Thyroid gland (tissue), 4 donors: ENCODE results near the gene FNDC10. TPM values are rescaled to one million over a fixed set of nuclear protein-coding genes. Genes with fewer than 3 reads are reported as not detected.

Experiments used
- DNase-seq, 2 donors: peaks; one replicate each; pipeline ENCODE4 v3.0.0-alpha.2; 2019
- H3K27ac ChIP-seq, 3 donors: fragments of 200-600 bp; sonication (generic); 1 replicate in 2 of 3; 2 replicates in 1 of 3; pipeline ENCODE4 v1.5.1; 2016 to 2019; ENCODE audit warnings: mild to moderate bottlenecking in 1 of 3, moderate library complexity in 1 of 3
- H3K27me3 ChIP-seq: fragments of 200-600 bp; sonication (generic); one replicate; pipeline ENCODE4 v1.5.1; 2019
- H3K36me3 ChIP-seq, 2 donors: fragments of 200-600 bp; sonication (generic); one replicate each; pipeline ENCODE4 v1.5.1; 2016 to 2019
- H3K4me1 ChIP-seq, 2 donors: fragments of 200-600 bp; sonication (generic); one replicate each; pipeline ENCODE4 v1.5.1; 2017 to 2019
- H3K4me3 ChIP-seq, 3 donors: fragments of 200-600 bp; sonication (generic); replicated peaks in 1 of 3; 1 replicate in 2 of 3; 2 replicates in 1 of 3; pipeline ENCODE4 v1.5.1; 2016; ENCODE audit warnings: mild to moderate bottlenecking in 1 of 3
- H3K9me3 ChIP-seq: fragments of 200-600 bp; sonication (generic); one replicate; pipeline ENCODE4 v1.5.1; 2017
- CTCF ChIP-seq, 6 experiments: fragments of 200-600 bp in 3 of 6; fragments of 450-650 bp in 3 of 6; sonication (generic) in 3 of 6; IDR thresholded peaks; one replicate each; pipeline ENCODE4 v1.5.1; 2016 to 2019; ENCODE audit warnings: antibody characterized with exemption in 6 of 6, mild to moderate bottlenecking in 2 of 6, inconsistent platforms in 1 of 6, moderate library complexity in 1 of 6
- POLR2A ChIP-seq, 2 donors: fragments of 450-650 bp; IDR thresholded peaks; one replicate each; pipeline ENCODE4 v1.6.1; 2017; ENCODE audit warnings: antibody characterized with exemption in 2 of 2, mild to moderate bottlenecking in 2 of 2, moderate library complexity in 1 of 2
- WGBS, 2 donors: methylation state at CpG; one replicate each; pipeline ENCODE4 v1.1.5; 2017; 5-methylcytosine and 5-hydroxymethylcytosine counted together
- intact Hi-C: fragments of 100-400 bp; cut with DNase I; formaldehyde crosslinking; loops from one replicate; pipeline ENCODE4 v1.15.1; 2023
- total RNA-seq, 4 donors: library from RNA; depleted of rRNA; stranded (reverse); fragments of >200 nt; gene quantifications; one replicate each; pipeline ENCODE4 v1.2.3, GENCODE V29; 2016

FNDC10 gene
- total RNA-seq, 4 donors from 2014 or later, result 1.0 to 9.9 (median 5.3) TPM

- 25 to 42% methylated on average over 10 to 32 of the region's 111 CpGs for WGBS, 2 donors
- no peak for TF ChIP-seq CTCF (IDR thresholded peaks at IDR 0.05)
- no peak for TF ChIP-seq POLR2A (IDR thresholded peaks at IDR 0.05)
- H3K4me1 ChIP-seq, result peaks cover 10 to 35% of the 10 kb centered on the region in 2 donors
- no peak overlapping the region for H3K4me3 ChIP-seq
- intact Hi-C loops, result no loop called here
- no peaks in the 10 kb centered on the region for H3K9me3 ChIP-seq
- no peaks in the 10 kb centered on the region for H3K36me3 ChIP-seq
- H3K27me3 ChIP-seq, result no peaks in the 10 kb centered on the region
- H3K27ac ChIP-seq, result no peak overlapping the region
- DNase-seq, result peak; percentile 22 to 28
Measured at GRCh38 chr1:1599030-1599934, 653 bp downstream of the FNDC10 start.

DNA sequence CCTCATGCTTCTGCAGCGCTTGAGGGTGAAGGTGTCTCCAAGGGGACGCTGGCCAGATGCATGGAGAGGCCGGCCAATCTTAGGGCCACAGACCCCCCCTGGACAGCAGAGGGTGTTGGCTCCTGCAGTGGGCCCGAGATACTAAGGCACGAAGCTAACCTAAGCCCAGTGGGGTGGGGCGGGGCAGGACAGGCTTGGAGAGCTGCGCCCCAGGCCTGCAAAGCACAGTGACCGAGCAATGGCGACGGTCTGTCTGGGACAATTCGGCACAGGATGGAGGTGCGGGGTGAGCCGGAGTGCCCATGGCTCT is 1.3 kb downstream of the FNDC10 start:
- 85 to 100% methylated on average over 4 to 13 of the region's 13 CpGs for WGBS, 2 donors
- intact Hi-C loops, result no loop called here

DNA sequence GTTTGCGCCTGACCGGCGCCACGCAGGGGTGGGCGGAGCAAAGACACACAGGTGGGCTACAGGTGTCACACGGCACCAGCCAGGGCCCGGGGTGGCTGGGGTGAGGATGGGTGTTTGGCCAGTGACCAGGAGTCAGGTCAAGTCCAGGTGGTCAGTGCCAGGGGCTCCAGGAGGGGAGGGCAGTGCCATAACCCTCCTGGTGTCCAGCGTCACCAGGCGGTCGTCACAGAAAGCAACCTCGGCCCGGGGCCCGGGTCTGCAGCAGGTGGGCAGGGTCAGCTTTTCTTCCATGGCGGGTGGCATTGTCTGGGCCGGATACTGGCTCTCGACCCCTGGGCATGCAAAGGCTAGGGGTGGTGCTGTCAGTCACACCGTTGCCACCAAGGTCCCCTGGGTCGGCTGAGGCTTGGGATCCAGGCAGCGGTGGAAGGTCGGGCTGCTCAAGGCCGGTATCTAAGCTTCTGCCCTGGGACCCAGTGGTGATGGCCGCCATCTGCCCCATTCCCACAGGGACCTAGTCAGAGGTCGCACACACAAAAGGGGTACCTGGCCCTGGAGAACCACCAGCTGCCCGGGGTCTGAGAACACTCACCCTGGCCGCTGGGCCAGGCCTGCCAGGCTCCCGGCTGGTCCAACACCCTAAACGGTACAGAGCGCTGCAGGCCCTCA is 1.8 kb downstream of the FNDC10 start:
- intact Hi-C loops, result no loop called here
- H3K27me3 ChIP-seq, result no peaks in the 10 kb centered on the region

More for the DNA sequence above, 1.3 kb downstream of the FNDC10 start:
- TF ChIP-seq POLR2A (IDR thresholded peaks at IDR 0.05) (no peak), CTCF (IDR thresholded peaks at IDR 0.05) (no peak)
- Histone ChIP-seq H3K4me1 (peaks cover 10 to 35% of the 10 kb centered on the region in 2 donors), H3K27me3 (no peaks in the 10 kb centered on the region), H3K4me3 (no peak overlapping the region), H3K36me3 (no peaks in the 10 kb centered on the region), H3K9me3 (no peaks in the 10 kb centered on the region), H3K27ac (no peak overlapping the region)
- no peak for DNase-seq

GRCh38 chr1:1597275-1597930 is 2.5 kb downstream of the FNDC10 start:
- no peaks in the 10 kb centered on the region for H3K9me3 ChIP-seq
- H3K27ac ChIP-seq, result no peak overlapping the region
- no peak overlapping the region for H3K4me3 ChIP-seq
- H3K4me1 ChIP-seq, result peaks cover 10 to 35% of the 10 kb centered on the region in 2 donors
- no peaks in the 10 kb centered on the region for H3K27me3 ChIP-seq
- peak; percentile 25 to 32 for DNase-seq
- WGBS, 2 donors, result 16 to 24% methylated on average over 9 to 15 of the region's 16 CpGs
- no peaks in the 10 kb centered on the region for H3K36me3 ChIP-seq
- intact Hi-C loops, result no loop called here
- TF ChIP-seq CTCF (IDR thresholded peaks at IDR 0.05), result peak in 2 of 6 experiments; percentile 11 to 26
- TF ChIP-seq POLR2A (IDR thresholded peaks at IDR 0.05), result no peak

More for the DNA sequence above, 1.8 kb downstream of the FNDC10 start:
- Histone ChIP-seq H3K4me3 (no peak overlapping the region), H3K36me3 (no peaks in the 10 kb centered on the region), H3K4me1 (peaks cover 10 to 35% of the 10 kb centered on the region in 2 donors), H3K27ac (no peak overlapping the region), H3K9me3 (no peaks in the 10 kb centered on the region)
- DNase-seq, result no peak
- 90 to 91% methylated on average over 22 to 24 of the region's 28 CpGs for WGBS, 2 donors
- no peak for TF ChIP-seq CTCF (IDR thresholded peaks at IDR 0.05)
- TF ChIP-seq POLR2A (IDR thresholded peaks at IDR 0.05), result no peak
